ENCODE data around the gene ST3GAL3. TPM values are rescaled to one million over a fixed set of nuclear protein-coding genes. Genes with fewer than 3 reads are reported as not detected.

Gene ST3GAL3
- total and polyA plus RNA-seq, 2 experiments from 2014 or later = 6.2 to 6.3 TPM

DNA sequence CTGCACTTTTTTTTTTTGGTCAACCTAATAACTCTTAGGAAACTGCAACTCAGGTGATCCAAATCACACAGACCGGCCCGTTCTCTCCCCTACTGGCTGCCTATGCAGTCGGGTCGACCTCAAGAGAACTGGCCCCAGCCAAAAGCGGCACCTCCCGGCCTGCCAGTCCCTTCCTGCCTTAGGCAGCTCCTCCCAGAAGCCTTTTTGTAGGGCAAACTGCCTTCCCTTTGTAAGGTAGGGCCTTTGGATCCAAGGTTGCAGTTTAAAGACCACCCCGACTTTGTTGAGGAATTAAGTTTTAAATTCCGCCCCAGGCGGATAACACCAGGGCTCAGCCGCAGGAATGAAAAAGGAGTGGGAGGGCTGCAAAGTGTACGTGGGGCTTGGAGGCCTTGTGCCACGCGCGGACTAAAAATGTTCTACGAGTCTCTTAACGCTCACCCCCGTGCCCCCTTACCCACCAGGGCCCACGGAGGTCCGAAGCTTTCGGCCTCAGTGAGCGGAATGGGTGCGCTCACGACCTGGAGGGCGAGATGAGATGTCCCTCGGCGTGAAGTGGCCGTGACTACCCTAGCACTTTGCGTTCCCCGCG is 642 bp upstream of the ST3GAL3 start:
- no peak overlapping the region for H2AFZ ChIP-seq
- no peaks in the 10 kb centered on the region for H3K27me3 ChIP-seq
- peaks cover 3% of the 10 kb centered on the region for H3K4me1 ChIP-seq (ENCODE audit: insufficient read depth)
- H3K9me3 ChIP-seq (ENCODE audit: low read depth) = no peaks in the 10 kb centered on the region
- peak overlapping the region; percentile 23 for H3K4me3 ChIP-seq
- peak overlapping the region; percentile 95 for H3K4me2 ChIP-seq
- peak; percentile 32 for DNase-seq (ENCODE audit: low spot score)
- H3K9me2 ChIP-seq (replicated peaks; ENCODE audit: insufficient read depth) = no peaks in the 10 kb centered on the region
- H3K36me3 ChIP-seq (replicated peaks; ENCODE audit: insufficient read depth, low read depth) = no peaks in the 10 kb centered on the region
- peak overlapping the region; percentile 24 for H3K27ac ChIP-seq
- TF ChIP-seq, protein P1, sequence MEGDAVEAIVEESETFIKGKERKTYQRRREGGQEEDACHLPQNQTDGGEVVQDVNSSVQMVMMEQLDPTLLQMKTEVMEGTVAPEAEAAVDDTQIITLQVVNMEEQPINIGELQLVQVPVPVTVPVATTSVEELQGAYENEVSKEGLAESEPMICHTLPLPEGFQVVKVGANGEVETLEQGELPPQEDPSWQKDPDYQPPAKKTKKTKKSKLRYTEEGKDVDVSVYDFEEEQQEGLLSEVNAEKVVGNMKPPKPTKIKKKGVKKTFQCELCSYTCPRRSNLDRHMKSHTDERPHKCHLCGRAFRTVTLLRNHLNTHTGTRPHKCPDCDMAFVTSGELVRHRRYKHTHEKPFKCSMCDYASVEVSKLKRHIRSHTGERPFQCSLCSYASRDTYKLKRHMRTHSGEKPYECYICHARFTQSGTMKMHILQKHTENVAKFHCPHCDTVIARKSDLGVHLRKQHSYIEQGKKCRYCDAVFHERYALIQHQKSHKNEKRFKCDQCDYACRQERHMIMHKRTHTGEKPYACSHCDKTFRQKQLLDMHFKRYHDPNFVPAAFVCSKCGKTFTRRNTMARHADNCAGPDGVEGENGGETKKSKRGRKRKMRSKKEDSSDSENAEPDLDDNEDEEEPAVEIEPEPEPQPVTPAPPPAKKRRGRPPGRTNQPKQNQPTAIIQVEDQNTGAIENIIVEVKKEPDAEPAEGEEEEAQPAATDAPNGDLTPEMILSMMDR (IDR thresholded peaks at IDR 0.05; ENCODE audit: poor library complexity) = no peak
- no peak for TF ChIP-seq EZH2phosphoT487 (IDR thresholded peaks at IDR 0.05; ENCODE audit: low read depth, severe bottlenecking, unreplicated experiment)
- no peak for TF ChIP-seq EZH2 (IDR thresholded peaks at IDR 0.05; ENCODE audit: borderline replicate concordance)
- 2% methylated on average over 30 of the region's 30 CpGs for WGBS (ENCODE audit: low lambda C conversion rate, missing lambda C conversion rate)
- H4K20me1 ChIP-seq (ENCODE audit: insufficient read depth, poor library complexity, severe bottlenecking) = peaks cover 3% of the 10 kb centered on the region
- H3K79me2 ChIP-seq = peaks cover 3% of the 10 kb centered on the region

DNA sequence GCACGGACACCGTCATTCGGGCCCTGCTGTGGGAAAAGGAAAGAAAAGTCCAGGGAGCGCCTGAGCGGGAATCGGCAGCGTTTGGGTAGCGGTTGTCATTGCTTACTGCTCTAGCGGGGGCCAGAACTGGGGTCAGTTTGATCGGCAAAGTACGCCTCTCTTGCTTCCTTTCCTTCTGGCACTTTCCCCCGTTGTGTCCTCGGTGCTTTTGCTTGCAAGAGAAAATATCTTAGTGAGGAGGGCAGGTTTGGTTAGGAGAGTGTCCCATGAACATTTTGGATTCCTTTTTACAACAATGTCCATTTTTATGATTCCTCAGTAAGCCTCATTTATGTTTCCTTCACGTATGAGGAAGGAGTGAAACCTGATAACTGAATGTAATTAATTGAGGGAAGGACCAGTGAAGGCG is 670 bp downstream of the ST3GAL3 start:
- peak overlapping the region; percentile 89 for H3K4me2 ChIP-seq
- 3% methylated on average over 15 of the region's 15 CpGs for WGBS (ENCODE audit: low lambda C conversion rate, missing lambda C conversion rate)
- H3K36me3 ChIP-seq (replicated peaks; ENCODE audit: insufficient read depth, low read depth) = no peaks in the 10 kb centered on the region
- H3K27ac ChIP-seq = peak overlapping the region; percentile 54
- no peaks in the 10 kb centered on the region for H3K9me2 ChIP-seq (replicated peaks; ENCODE audit: insufficient read depth)
- H3K9me3 ChIP-seq (ENCODE audit: low read depth) = no peaks in the 10 kb centered on the region
- no peak for DNase-seq (ENCODE audit: low spot score)
- TF ChIP-seq, protein P1 (IDR thresholded peaks at IDR 0.05; ENCODE audit: poor library complexity) = no peak
- TF ChIP-seq EZH2phosphoT487 (IDR thresholded peaks at IDR 0.05; ENCODE audit: low read depth, severe bottlenecking, unreplicated experiment) = no peak
- no peak for TF ChIP-seq EZH2 (IDR thresholded peaks at IDR 0.05; ENCODE audit: borderline replicate concordance)
- H3K79me2 ChIP-seq = peaks cover 6% of the 10 kb centered on the region
- peaks cover 3% of the 10 kb centered on the region for H3K4me1 ChIP-seq (ENCODE audit: insufficient read depth)
- H4K20me1 ChIP-seq (ENCODE audit: insufficient read depth, poor library complexity, severe bottlenecking) = peaks cover 3% of the 10 kb centered on the region
- peak overlapping the region; percentile 77 for H2AFZ ChIP-seq
- peak overlapping the region; percentile 94 for H3K4me3 ChIP-seq
- no peaks in the 10 kb centered on the region for H3K27me3 ChIP-seq

DNA sequence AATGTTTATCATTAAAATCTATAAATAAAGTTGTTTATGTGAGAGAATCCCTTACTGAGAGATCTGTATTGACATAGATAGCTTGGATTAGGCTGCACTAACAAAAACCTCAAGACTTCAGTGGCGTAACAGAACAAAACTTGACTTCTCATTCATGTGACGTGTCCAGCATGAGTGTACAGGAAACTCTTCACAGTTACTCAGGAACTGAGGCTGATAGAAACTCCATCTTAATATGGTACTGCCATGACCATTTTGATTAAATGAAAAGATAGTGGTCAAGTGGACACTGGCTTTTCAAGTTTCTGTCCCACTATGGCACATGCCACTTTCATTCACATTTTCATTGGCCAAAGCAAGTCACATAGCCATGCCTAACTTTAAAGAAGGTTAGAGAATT is 3.7 kb downstream of the ST3GAL3 start:
- Histone ChIP-seq H3K9me2 (replicated peaks; ENCODE audit: insufficient read depth) (no peaks in the 10 kb centered on the region), H3K4me1 (ENCODE audit: insufficient read depth) (peaks cover 3% of the 10 kb centered on the region), H2AFZ (no peak overlapping the region), H3K4me2 (no peak overlapping the region), H4K20me1 (ENCODE audit: insufficient read depth, poor library complexity, severe bottlenecking) (no peaks in the 10 kb centered on the region), H3K9me3 (ENCODE audit: low read depth) (no peaks in the 10 kb centered on the region), H3K36me3 (replicated peaks; ENCODE audit: insufficient read depth, low read depth) (no peaks in the 10 kb centered on the region), H3K4me3 (no peak overlapping the region), H3K27ac (no peak overlapping the region), H3K27me3 (no peaks in the 10 kb centered on the region), H3K79me2 (peaks cover 10% of the 10 kb centered on the region)
- 92% methylated on average over 2 of the region's 2 CpGs for WGBS (ENCODE audit: low lambda C conversion rate, missing lambda C conversion rate)
- TF ChIP-seq, protein P1 (IDR thresholded peaks at IDR 0.05; ENCODE audit: poor library complexity) = no peak
- TF ChIP-seq EZH2phosphoT487 (IDR thresholded peaks at IDR 0.05; ENCODE audit: low read depth, severe bottlenecking, unreplicated experiment) (no peak), EZH2 (IDR thresholded peaks at IDR 0.05; ENCODE audit: borderline replicate concordance) (no peak)
- no peak for DNase-seq (ENCODE audit: low spot score)

All from hepatocyte (in vitro differentiated cells).